ENCODE data around the gene HMGB4.

Gene HMGB4

GRCh38 chr1:33823401-33823800 lies 40.5 kb upstream of the HMGB4 start:
- Histone ChIP-seq H4K20me1 (ENCODE audit: insufficient read depth, low read length, poor library complexity, severe bottlenecking) (no peaks in the 10 kb centered on the region), H3K79me2 (ENCODE audit: insufficient read depth, low read length) (no peaks in the 10 kb centered on the region), H3K4me1 (ENCODE audit: insufficient read depth, low read length, poor library complexity, severe bottlenecking) (no peaks in the 10 kb centered on the region), H3K9ac (ENCODE audit: low read depth, low read length, poor library complexity, severe bottlenecking) (no peak overlapping the region), H3K27me3 (ENCODE audit: insufficient read depth, low read length, poor library complexity, severe bottlenecking) (no peaks in the 10 kb centered on the region), H3K9me2 (replicated peaks; ENCODE audit: low read depth, low read length) (no peaks in the 10 kb centered on the region), H3F3A (ENCODE audit: low read depth) (no peaks in the 10 kb centered on the region), H3K9me3 (ENCODE audit: insufficient read depth, low read depth, low read length) (peaks cover 2% of the 10 kb centered on the region; the same call in 1 of the 2 replicates), H3K4me2 (ENCODE audit: low read depth, low read length, poor library complexity, severe bottlenecking) (no peak overlapping the region), H3K4me3 (ENCODE audit: low read length, poor library complexity, severe bottlenecking) (no peak overlapping the region), H2AFZ (ENCODE audit: low read length) (no peak overlapping the region), H3K36me3 (ENCODE audit: insufficient read depth, low read length) (no peaks in the 10 kb centered on the region)
- no peak for TF ChIP-seq EZH2phosphoT487 (IDR thresholded peaks at IDR 0.05; ENCODE audit: borderline replicate concordance)
- TF ChIP-seq CTCF (conservative IDR thresholded peaks at IDR 0.05; ENCODE audit: low read length): no peak

GRCh38 chr1:33823830-33824229 lies 40.0 kb upstream of the HMGB4 start:
- no peak overlapping the region for H3K4me2 ChIP-seq (ENCODE audit: low read depth, low read length, poor library complexity, severe bottlenecking)
- H2AFZ ChIP-seq (ENCODE audit: low read length): no peak overlapping the region
- no peak for TF ChIP-seq CTCF (conservative IDR thresholded peaks at IDR 0.05; ENCODE audit: low read length)
- TF ChIP-seq EZH2phosphoT487 (IDR thresholded peaks at IDR 0.05; ENCODE audit: borderline replicate concordance): no peak
- H3K27me3 ChIP-seq (ENCODE audit: insufficient read depth, low read length, poor library complexity, severe bottlenecking): no peaks in the 10 kb centered on the region
- H3K4me3 ChIP-seq (ENCODE audit: low read length, poor library complexity, severe bottlenecking): no peak overlapping the region
- no peaks in the 10 kb centered on the region for H3K79me2 ChIP-seq (ENCODE audit: insufficient read depth, low read length)
- H3K36me3 ChIP-seq (ENCODE audit: insufficient read depth, low read length): no peaks in the 10 kb centered on the region
- no peak overlapping the region for H3K9ac ChIP-seq (ENCODE audit: low read depth, low read length, poor library complexity, severe bottlenecking)
- H3K9me2 ChIP-seq (replicated peaks; ENCODE audit: low read depth, low read length): no peaks in the 10 kb centered on the region
- no peaks in the 10 kb centered on the region for H3K4me1 ChIP-seq (ENCODE audit: insufficient read depth, low read length, poor library complexity, severe bottlenecking)
- H3K9me3 ChIP-seq (ENCODE audit: insufficient read depth, low read depth, low read length): peaks cover 6% of the 10 kb centered on the region; the same call in 1 of the 2 replicates
- H3F3A ChIP-seq (ENCODE audit: low read depth): no peaks in the 10 kb centered on the region
- no peaks in the 10 kb centered on the region for H4K20me1 ChIP-seq (ENCODE audit: insufficient read depth, low read length, poor library complexity, severe bottlenecking)

GRCh38 chr1:33824321-33824720 lies 39.6 kb upstream of the HMGB4 start:
- Histone ChIP-seq H3K4me3 (ENCODE audit: low read length, poor library complexity, severe bottlenecking) (no peak overlapping the region), H3K9me2 (replicated peaks; ENCODE audit: low read depth, low read length) (no peaks in the 10 kb centered on the region), H4K20me1 (ENCODE audit: insufficient read depth, low read length, poor library complexity, severe bottlenecking) (no peaks in the 10 kb centered on the region), H3K79me2 (ENCODE audit: insufficient read depth, low read length) (no peaks in the 10 kb centered on the region), H3F3A (ENCODE audit: low read depth) (no peaks in the 10 kb centered on the region), H3K4me2 (ENCODE audit: low read depth, low read length, poor library complexity, severe bottlenecking) (no peak overlapping the region), H2AFZ (ENCODE audit: low read length) (no peak overlapping the region), H3K36me3 (ENCODE audit: insufficient read depth, low read length) (no peaks in the 10 kb centered on the region), H3K9me3 (ENCODE audit: insufficient read depth, low read depth, low read length) (peaks cover 6% of the 10 kb centered on the region; the same call in 1 of the 2 replicates), H3K4me1 (ENCODE audit: insufficient read depth, low read length, poor library complexity, severe bottlenecking) (no peaks in the 10 kb centered on the region), H3K9ac (ENCODE audit: low read depth, low read length, poor library complexity, severe bottlenecking) (no peak overlapping the region), H3K27me3 (ENCODE audit: insufficient read depth, low read length, poor library complexity, severe bottlenecking) (no peaks in the 10 kb centered on the region)
- TF ChIP-seq CTCF (conservative IDR thresholded peaks at IDR 0.05; ENCODE audit: low read length): no peak
- TF ChIP-seq EZH2phosphoT487 (IDR thresholded peaks at IDR 0.05; ENCODE audit: borderline replicate concordance): no peak
